Measurements from ENCODE around the gene LDHAL6A. TPM values are rescaled to one million over a fixed set of nuclear protein-coding genes. Genes with fewer than 3 reads are reported as not detected.

LDHAL6A gene
- total RNA-seq, 1 donor from 2014 or later: not detected

GRCh38 chr11:18495271-18495670 is 39.6 kb downstream of the LDHAL6A start:
- Mint-ChIP-seq H3K27ac (ENCODE audit: unreplicated experiment) (no peak overlapping the region), H3K36me3 (ENCODE audit: low read depth, unreplicated experiment) (peaks cover 12% of the 10 kb centered on the region), H3K4me3 (ENCODE audit: unreplicated experiment) (no peak overlapping the region), H3K9me3 (ENCODE audit: unreplicated experiment) (no peaks in the 10 kb centered on the region), H3K4me1 (ENCODE audit: low read depth, unreplicated experiment) (peaks cover 11% of the 10 kb centered on the region), H3K27me3 (ENCODE audit: low read depth, unreplicated experiment) (no peaks in the 10 kb centered on the region)
- H3K9me3 ChIP-seq (ENCODE audit: insufficient read depth, low read depth, low read length): no peaks in the 10 kb centered on the region
- no peak overlapping the region for H3K27ac ChIP-seq (ENCODE audit: low read depth, low read length)
- H3K4me3 ChIP-seq (ENCODE audit: insufficient read depth, low read depth, low read length): no peak overlapping the region
- DNase-seq (ENCODE audit: low read depth): no peak
- H3K4me1 ChIP-seq (ENCODE audit: insufficient read depth, low read length): no peaks in the 10 kb centered on the region
- H3K27me3 ChIP-seq (ENCODE audit: insufficient read depth, low read length): no peaks in the 10 kb centered on the region
- H4K20me1 ChIP-seq (ENCODE audit: insufficient read depth, low read length): peaks cover 4% of the 10 kb centered on the region
- FAIRE-seq: no peak
- H2AFZ ChIP-seq (ENCODE audit: low read depth, low read length): no peak overlapping the region
- no peak overlapping the region for H3K9ac ChIP-seq (ENCODE audit: low read length)
- H3K4me2 ChIP-seq (ENCODE audit: low read length): no peak overlapping the region
- H3K79me2 ChIP-seq (ENCODE audit: insufficient read depth, low read length): no peaks in the 10 kb centered on the region
- TF ChIP-seq CTCF (IDR thresholded peaks at IDR 0.05; ENCODE audit: insufficient read depth, low read depth, low read length) (no peak), EZH2 (IDR thresholded peaks at IDR 0.05; ENCODE audit: insufficient read depth, low read length) (no peak)
- peaks cover 15% of the 10 kb centered on the region for H3K36me3 ChIP-seq (ENCODE audit: insufficient read depth, low read length)

- no peaks in the 10 kb centered on the region for H3K9me3 ChIP-seq (ENCODE audit: insufficient read depth, low read depth, low read length)
- peaks cover 7% of the 10 kb centered on the region for H3K4me1 Mint-ChIP-seq (ENCODE audit: low read depth, unreplicated experiment)
- peaks cover 15% of the 10 kb centered on the region for H3K36me3 ChIP-seq (ENCODE audit: insufficient read depth, low read length)
- TF ChIP-seq CTCF (IDR thresholded peaks at IDR 0.05; ENCODE audit: insufficient read depth, low read depth, low read length) (no peak), EZH2 (IDR thresholded peaks at IDR 0.05; ENCODE audit: insufficient read depth, low read length) (no peak)
- H3K4me1 ChIP-seq (ENCODE audit: insufficient read depth, low read length): no peaks in the 10 kb centered on the region
- peaks cover 16% of the 10 kb centered on the region for H3K36me3 Mint-ChIP-seq (ENCODE audit: low read depth, unreplicated experiment)
- no peaks in the 10 kb centered on the region for H3K79me2 ChIP-seq (ENCODE audit: insufficient read depth, low read length)
- no peak overlapping the region for H2AFZ ChIP-seq (ENCODE audit: low read depth, low read length)
- no peaks in the 10 kb centered on the region for H3K9me3 Mint-ChIP-seq (ENCODE audit: unreplicated experiment)
- DNase-seq (ENCODE audit: low read depth): no peak
- no peak overlapping the region for H3K4me2 ChIP-seq (ENCODE audit: low read length)
- H3K27ac Mint-ChIP-seq (ENCODE audit: unreplicated experiment): no peak overlapping the region
- H3K27ac ChIP-seq (ENCODE audit: low read depth, low read length): no peak overlapping the region
- no peak overlapping the region for H3K9ac ChIP-seq (ENCODE audit: low read length)
- no peak overlapping the region for H3K4me3 ChIP-seq (ENCODE audit: insufficient read depth, low read depth, low read length)
- no peaks in the 10 kb centered on the region for H3K27me3 Mint-ChIP-seq (ENCODE audit: low read depth, unreplicated experiment)
- H3K27me3 ChIP-seq (ENCODE audit: insufficient read depth, low read length): no peaks in the 10 kb centered on the region
- no peak overlapping the region for H3K4me3 Mint-ChIP-seq (ENCODE audit: unreplicated experiment)
- no peak for FAIRE-seq
- peaks cover 4% of the 10 kb centered on the region for H4K20me1 ChIP-seq (ENCODE audit: insufficient read depth, low read length)
Observed at GRCh38 chr11:18495703-18496102, 40.0 kb downstream of the LDHAL6A start.

- Mint-ChIP-seq H3K27me3 (ENCODE audit: low read depth, unreplicated experiment) (no peaks in the 10 kb centered on the region), H3K4me1 (ENCODE audit: low read depth, unreplicated experiment) (peaks cover 7% of the 10 kb centered on the region), H3K27ac (ENCODE audit: unreplicated experiment) (no peak overlapping the region), H3K36me3 (ENCODE audit: low read depth, unreplicated experiment) (peaks cover 14% of the 10 kb centered on the region), H3K4me3 (ENCODE audit: unreplicated experiment) (no peak overlapping the region), H3K9me3 (ENCODE audit: unreplicated experiment) (no peaks in the 10 kb centered on the region)
- peaks cover 4% of the 10 kb centered on the region for H4K20me1 ChIP-seq (ENCODE audit: insufficient read depth, low read length)
- H3K36me3 ChIP-seq (ENCODE audit: insufficient read depth, low read length): peaks cover 25% of the 10 kb centered on the region
- H3K27me3 ChIP-seq (ENCODE audit: insufficient read depth, low read length): no peaks in the 10 kb centered on the region
- FAIRE-seq: no peak
- TF ChIP-seq EZH2 (IDR thresholded peaks at IDR 0.05; ENCODE audit: insufficient read depth, low read length): no peak
- TF ChIP-seq CTCF (IDR thresholded peaks at IDR 0.05; ENCODE audit: insufficient read depth, low read depth, low read length): no peak
- H2AFZ ChIP-seq (ENCODE audit: low read depth, low read length): no peak overlapping the region
- no peaks in the 10 kb centered on the region for H3K4me1 ChIP-seq (ENCODE audit: insufficient read depth, low read length)
- DNase-seq (ENCODE audit: low read depth): no peak
- H3K9me3 ChIP-seq (ENCODE audit: insufficient read depth, low read depth, low read length): no peaks in the 10 kb centered on the region
- H3K27ac ChIP-seq (ENCODE audit: low read depth, low read length): no peak overlapping the region
- H3K79me2 ChIP-seq (ENCODE audit: insufficient read depth, low read length): no peaks in the 10 kb centered on the region
- no peak overlapping the region for H3K4me2 ChIP-seq (ENCODE audit: low read length)
- no peak overlapping the region for H3K4me3 ChIP-seq (ENCODE audit: insufficient read depth, low read depth, low read length)
- no peak overlapping the region for H3K9ac ChIP-seq (ENCODE audit: low read length)
Observed at GRCh38 chr11:18498039-18498438, 42.4 kb downstream of the LDHAL6A start.
